OCI-LY3 (cell line): Measurements from ENCODE around the gene PTPRM.

Experiments used
- EZH2phosphoT487 ChIP-seq: fragments of 200-600 bp; shearing (Covaris generic); IDR thresholded peaks from 2 replicates; pipeline ENCODE4 v1.6.1; 2018; ENCODE audit warnings: antibody characterized with exemption, mixed run types, low read depth
- TF ChIP-seq, protein P1 (sequence below): fragments of 200-600, 300-600 bp; sonication (generic); IDR thresholded peaks from 2 replicates; pipeline ENCODE4 v1.5.1; 2014; ENCODE audit warnings: antibody characterized with exemption, low read length, low read depth

DNA sequence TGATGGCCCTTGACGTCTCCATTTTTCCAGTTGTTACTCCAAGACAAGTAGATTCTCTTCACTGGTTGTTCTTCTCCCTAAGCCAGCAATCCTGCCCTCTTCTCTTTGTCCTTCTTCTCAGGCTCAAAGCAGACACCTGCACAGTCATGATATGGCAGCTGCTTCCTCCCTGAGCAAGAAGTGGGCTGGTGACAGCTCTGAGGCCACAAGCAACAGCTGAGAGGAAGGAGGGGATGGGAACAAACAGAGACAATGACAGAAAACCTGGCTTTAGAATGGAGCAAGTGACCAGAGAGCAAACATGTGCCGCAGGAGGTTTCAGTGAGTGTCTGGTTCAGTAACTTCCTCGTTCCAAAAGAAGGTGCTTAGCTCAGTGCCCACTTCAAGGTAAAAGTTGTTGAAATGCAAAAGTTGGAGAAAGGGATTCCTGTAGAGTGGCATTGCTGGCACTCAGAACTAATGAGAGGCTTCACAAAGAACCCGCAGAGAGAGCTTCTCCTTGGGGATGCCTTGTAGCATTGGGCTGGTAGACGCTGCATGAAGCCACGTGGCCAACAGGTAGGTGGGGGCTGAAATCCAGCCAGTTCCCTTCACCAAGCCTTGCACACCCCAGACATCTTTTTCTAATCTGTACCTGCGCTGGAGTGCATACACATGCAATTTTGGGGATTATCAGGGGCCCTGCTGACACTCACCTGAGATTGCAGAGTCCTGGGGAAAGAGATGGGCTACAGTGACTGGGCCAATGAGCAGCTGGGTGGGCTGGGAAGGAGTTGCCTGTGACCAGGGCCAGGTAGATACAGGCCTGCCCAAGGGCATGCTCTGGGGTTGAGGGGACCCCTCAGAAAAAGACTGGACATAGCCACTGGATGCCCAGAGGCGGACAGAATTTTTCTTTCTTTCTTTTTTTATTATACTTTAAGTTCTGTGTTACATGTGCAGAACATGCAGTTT lies 888.8 kb downstream of the PTPRM start:
- TF ChIP-seq, protein P1, sequence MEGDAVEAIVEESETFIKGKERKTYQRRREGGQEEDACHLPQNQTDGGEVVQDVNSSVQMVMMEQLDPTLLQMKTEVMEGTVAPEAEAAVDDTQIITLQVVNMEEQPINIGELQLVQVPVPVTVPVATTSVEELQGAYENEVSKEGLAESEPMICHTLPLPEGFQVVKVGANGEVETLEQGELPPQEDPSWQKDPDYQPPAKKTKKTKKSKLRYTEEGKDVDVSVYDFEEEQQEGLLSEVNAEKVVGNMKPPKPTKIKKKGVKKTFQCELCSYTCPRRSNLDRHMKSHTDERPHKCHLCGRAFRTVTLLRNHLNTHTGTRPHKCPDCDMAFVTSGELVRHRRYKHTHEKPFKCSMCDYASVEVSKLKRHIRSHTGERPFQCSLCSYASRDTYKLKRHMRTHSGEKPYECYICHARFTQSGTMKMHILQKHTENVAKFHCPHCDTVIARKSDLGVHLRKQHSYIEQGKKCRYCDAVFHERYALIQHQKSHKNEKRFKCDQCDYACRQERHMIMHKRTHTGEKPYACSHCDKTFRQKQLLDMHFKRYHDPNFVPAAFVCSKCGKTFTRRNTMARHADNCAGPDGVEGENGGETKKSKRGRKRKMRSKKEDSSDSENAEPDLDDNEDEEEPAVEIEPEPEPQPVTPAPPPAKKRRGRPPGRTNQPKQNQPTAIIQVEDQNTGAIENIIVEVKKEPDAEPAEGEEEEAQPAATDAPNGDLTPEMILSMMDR = no peak
- no peak for TF ChIP-seq EZH2phosphoT487
